ENCODE measurements around the gene ERC1.

- TF ChIP-seq, protein P1, sequence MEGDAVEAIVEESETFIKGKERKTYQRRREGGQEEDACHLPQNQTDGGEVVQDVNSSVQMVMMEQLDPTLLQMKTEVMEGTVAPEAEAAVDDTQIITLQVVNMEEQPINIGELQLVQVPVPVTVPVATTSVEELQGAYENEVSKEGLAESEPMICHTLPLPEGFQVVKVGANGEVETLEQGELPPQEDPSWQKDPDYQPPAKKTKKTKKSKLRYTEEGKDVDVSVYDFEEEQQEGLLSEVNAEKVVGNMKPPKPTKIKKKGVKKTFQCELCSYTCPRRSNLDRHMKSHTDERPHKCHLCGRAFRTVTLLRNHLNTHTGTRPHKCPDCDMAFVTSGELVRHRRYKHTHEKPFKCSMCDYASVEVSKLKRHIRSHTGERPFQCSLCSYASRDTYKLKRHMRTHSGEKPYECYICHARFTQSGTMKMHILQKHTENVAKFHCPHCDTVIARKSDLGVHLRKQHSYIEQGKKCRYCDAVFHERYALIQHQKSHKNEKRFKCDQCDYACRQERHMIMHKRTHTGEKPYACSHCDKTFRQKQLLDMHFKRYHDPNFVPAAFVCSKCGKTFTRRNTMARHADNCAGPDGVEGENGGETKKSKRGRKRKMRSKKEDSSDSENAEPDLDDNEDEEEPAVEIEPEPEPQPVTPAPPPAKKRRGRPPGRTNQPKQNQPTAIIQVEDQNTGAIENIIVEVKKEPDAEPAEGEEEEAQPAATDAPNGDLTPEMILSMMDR (IDR thresholded peaks at IDR 0.05; ENCODE audit: low read depth, low read length, poor library complexity, severe bottlenecking), result no peak
- no peak for TF ChIP-seq EZH2phosphoT487 (IDR thresholded peaks at IDR 0.05; ENCODE audit: borderline replicate concordance, low read length)
These were observed 227.3 kb downstream of the ERC1 start for GRCh38 chr12:1218369-1218768.

Data from DOHH2 (cell line).